IMR-90 (cell line): ENCODE measurements around the gene ASB9. TPM values are rescaled to one million over a fixed set of nuclear protein-coding genes. Genes with fewer than 3 reads are reported as not detected.

ENCODE experiments used
- ATAC-seq: fragments of 200-7000 bp; cut with Tn5 transposase; 2 replicates; pipeline ENCODE4 v1.9.1; 2020; ENCODE audit warnings: low read depth, mild to moderate bottlenecking, moderate library complexity
- BruUV-seq: library from RNA; stranded (reverse); fragments of 400-500 nt; replicated peaks from 2 replicates; lab custom pipeline; 2021; lab: Mats Ljungman, UMichigan
- CTCF ChIA-PET: fragments of 300-600 bp; formaldehyde crosslinking; extraction: SDS; loops from one replicate; lab custom pipeline; 2021; ENCODE audit warnings: antibody characterized with exemption; lab: Yijun Ruan, JAX
- POLR2A ChIA-PET: fragments of 300-600 bp; sonication (Branson Sonifier 250); formaldehyde crosslinking; loops from one replicate; lab custom pipeline; 2022; ENCODE audit warnings: antibody characterized with exemption; ENCODE audit not compliant: unreplicated experiment; lab: Charles Lee
- DNase-seq: peaks from one replicate; pipeline ENCODE4 v3.0.0; 2013
- H2AFZ ChIP-seq: replicated peaks from 2 replicates; pipeline ENCODE3; 2013; ENCODE audit warnings: low read length, mild to moderate bottlenecking; ENCODE audit not compliant: poor library complexity
- H2AK5ac ChIP-seq: 2 replicates; pipeline ENCODE4 v1.6.1; 2013; ENCODE audit warnings: low read depth, low read length, inconsistent platforms
- H2AK9ac ChIP-seq: replicated peaks from 2 replicates; pipeline ENCODE3; 2013; ENCODE audit warnings: mild to moderate bottlenecking, low read depth, low read length, moderate library complexity; ENCODE audit not compliant: poor library complexity
- H2BK120ac ChIP-seq: 2 replicates; pipeline ENCODE4 v1.6.1; 2013; ENCODE audit warnings: low read depth, low read length, inconsistent platforms
- H2BK15ac ChIP-seq: 3 replicates; pipeline ENCODE4 v1.6.1; 2013; ENCODE audit warnings: low read depth, low read length, inconsistent platforms
- H2BK20ac ChIP-seq: 2 replicates; pipeline ENCODE4 v1.6.1; 2013; ENCODE audit warnings: low read depth, mild to moderate bottlenecking, inconsistent platforms, low read length, moderate library complexity
- H2BK5ac ChIP-seq: 2 replicates; pipeline ENCODE4 v1.6.1; 2013; ENCODE audit warnings: mild to moderate bottlenecking, low read depth, low read length, inconsistent platforms; ENCODE audit not compliant: poor library complexity, severe bottlenecking
- H3K14ac ChIP-seq: replicated peaks from 2 replicates; pipeline ENCODE4 v1.6.1; 2013; ENCODE audit warnings: low read depth, low read length, inconsistent platforms
- H3K18ac ChIP-seq: 2 replicates; pipeline ENCODE4 v1.6.1; 2013; ENCODE audit warnings: low read depth, low read length, control low read depth
- H3K23ac ChIP-seq: 2 replicates; pipeline ENCODE4 v1.6.1; 2013; ENCODE audit warnings: low read depth, low read length, inconsistent platforms
- H3K27ac ChIP-seq: 2 replicates; pipeline ENCODE4 v1.5.1; 2013; ENCODE audit warnings: mild to moderate bottlenecking, control low read depth, low read length; ENCODE audit not compliant: insufficient read depth
- H3K27me3 ChIP-seq: 2 replicates; pipeline ENCODE4 v1.6.1; 2013; ENCODE audit warnings: low read length; ENCODE audit not compliant: control insufficient read depth, insufficient read depth
- H3K36me3 ChIP-seq: 2 replicates; pipeline ENCODE4 v1.6.1; 2013; ENCODE audit warnings: low read length, mixed read lengths; ENCODE audit not compliant: control insufficient read depth, insufficient read depth
- H3K4ac ChIP-seq: 2 replicates; pipeline ENCODE4 v1.6.1; 2013; ENCODE audit warnings: low read depth, low read length, inconsistent platforms
- H3K4me1 ChIP-seq: 2 replicates; pipeline ENCODE4 v1.6.1; 2013; ENCODE audit warnings: low read length, mixed read lengths; ENCODE audit not compliant: control insufficient read depth, insufficient read depth
- H3K4me2 ChIP-seq: 2 replicates; pipeline ENCODE4 v1.6.1; 2013; ENCODE audit warnings: low read depth, mild to moderate bottlenecking, control low read depth, low read length, moderate library complexity
- H3K4me3 ChIP-seq: 2 replicates; pipeline ENCODE4 v1.5.1; 2013; ENCODE audit warnings: low read depth, mild to moderate bottlenecking, control low read depth, low read length, moderate library complexity; ENCODE audit not compliant: insufficient read depth
- H3K56ac ChIP-seq: 2 replicates; pipeline ENCODE4 v1.6.1; 2013; ENCODE audit warnings: low read length, inconsistent platforms; ENCODE audit not compliant: insufficient read depth; ENCODE audit errors: extremely low read depth
- H3K79me1 ChIP-seq, 2 experiments: 2 replicates each; pipeline ENCODE4 v1.6.1; 2013; ENCODE audit warnings: low read length in 2 of 2, inconsistent platforms in 1 of 2, low read depth in 1 of 2
- H3K9ac ChIP-seq: 2 replicates; pipeline ENCODE4 v1.6.1; 2013; ENCODE audit warnings: low read depth, low read length, control low read depth
- H3K9me1 ChIP-seq: 2 replicates; pipeline ENCODE4 v1.6.1; 2013; ENCODE audit warnings: low read length, inconsistent platforms; ENCODE audit not compliant: insufficient read depth
- H3K9me3 ChIP-seq: 2 replicates; pipeline ENCODE4 v1.6.1; 2013; ENCODE audit warnings: low read length; ENCODE audit not compliant: control insufficient read depth, insufficient read depth
- H4K20me1 ChIP-seq: 2 replicates; pipeline ENCODE4 v1.6.1; 2013; ENCODE audit warnings: low read length, inconsistent platforms; ENCODE audit not compliant: insufficient read depth
- H4K5ac ChIP-seq: 2 replicates; pipeline ENCODE4 v1.6.1; 2013; ENCODE audit warnings: mild to moderate bottlenecking, low read depth, low read length, control low read depth
- H4K8ac ChIP-seq, 2 experiments: 2 replicates each; pipeline ENCODE4 v1.6.1; 2013; ENCODE audit warnings: low read depth in 2 of 2, low read length in 2 of 2, control low read depth in 1 of 2, inconsistent platforms in 1 of 2
- H4K91ac ChIP-seq: 2 replicates; pipeline ENCODE4 v1.6.1; 2013; ENCODE audit warnings: low read depth, low read length, inconsistent platforms; ENCODE audit not compliant: insufficient read depth
- BHLHE40 ChIP-seq: fragments of 150-350 bp; IDR thresholded peaks from 2 replicates; pipeline ENCODE4 v1.6.1; 2016; ENCODE audit warnings: mild to moderate bottlenecking, low read depth, low read length
- CEBPB ChIP-seq: IDR thresholded peaks from 2 replicates; pipeline ENCODE4 v1.6.1; 2012; ENCODE audit warnings: low read depth, low read length, improper control_type of control experiment
- CHD1 ChIP-seq: IDR thresholded peaks from 2 replicates; pipeline ENCODE4 v1.6.1; 2012; ENCODE audit warnings: low read depth, low read length, improper control_type of control experiment
- CTCF ChIP-seq: conservative IDR thresholded peaks from 2 replicates; pipeline ENCODE4 v1.5.1; 2012; ENCODE audit warnings: mild to moderate bottlenecking, low read depth, low read length, improper control_type of control experiment
- ELK1 ChIP-seq: fragments of 150-350 bp; IDR thresholded peaks from 2 replicates; pipeline ENCODE4 v1.6.1; 2016; ENCODE audit warnings: low read depth, mild to moderate bottlenecking, low read length, moderate library complexity, borderline replicate concordance
- FOS ChIP-seq: fragments of 150-350 bp; IDR thresholded peaks from 2 replicates; pipeline ENCODE4 v1.6.1; 2016; ENCODE audit warnings: low read depth, low read length
- MAFK ChIP-seq: IDR thresholded peaks from 2 replicates; pipeline ENCODE4 v1.6.1; 2012; ENCODE audit warnings: low read depth, low read length, improper control_type of control experiment
- MAZ ChIP-seq: IDR thresholded peaks from 2 replicates; pipeline ENCODE4 v1.6.1; 2012; ENCODE audit warnings: low read depth, mild to moderate bottlenecking, low read length, improper control_type of control experiment, moderate library complexity, borderline replicate concordance
- MXI1 ChIP-seq: IDR thresholded peaks from 2 replicates; pipeline ENCODE4 v1.6.1; 2012; ENCODE audit warnings: low read depth, mild to moderate bottlenecking, low read length, moderate library complexity, borderline replicate concordance
- NFE2L2 ChIP-seq: fragments of 150-350 bp; IDR thresholded peaks from 2 replicates; pipeline ENCODE4 v1.6.1; 2016; ENCODE audit warnings: low read depth, mild to moderate bottlenecking, low read length
- POLR2A ChIP-seq: IDR thresholded peaks from 2 replicates; pipeline ENCODE4 v1.6.1; 2012; ENCODE audit warnings: mild to moderate bottlenecking, low read depth, low read length
- RAD21 ChIP-seq: IDR thresholded peaks from 2 replicates; pipeline ENCODE4 v1.6.1; 2012; ENCODE audit warnings: low read length, improper control_type of control experiment
- RCOR1 ChIP-seq: IDR thresholded peaks from 2 replicates; pipeline ENCODE4 v1.6.1; 2012; ENCODE audit warnings: mild to moderate bottlenecking, low read length, improper control_type of control experiment; ENCODE audit not compliant: insufficient replicate concordance
- RFX5 ChIP-seq: IDR thresholded peaks from 2 replicates; pipeline ENCODE4 v1.8.0; 2012; ENCODE audit warnings: low read depth, mild to moderate bottlenecking, low read length, moderate library complexity
- SMC3 ChIP-seq: fragments of 150-350 bp; IDR thresholded peaks from 2 replicates; pipeline ENCODE4 v1.6.1; 2016; ENCODE audit warnings: low read depth, mild to moderate bottlenecking, antibody characterized with exemption, low read length, moderate library complexity
- USF2 ChIP-seq: fragments of 150-350 bp; IDR thresholded peaks from 2 replicates; pipeline ENCODE4 v1.6.1; 2017; ENCODE audit warnings: mild to moderate bottlenecking, antibody characterized with exemption, low read length, low read depth
- WGBS, 2 experiments: methylation state at CpG; one replicate each; pipeline versions ENCODE4 v1.1.5 to v1.1.7; 2013; ENCODE audit warnings: missing lambda C conversion rate in 2 of 2; ENCODE audit not compliant: insufficient read length in 1 of 2; ENCODE audit errors: extremely low coverage in 2 of 2; 5-methylcytosine and 5-hydroxymethylcytosine counted together
- dilution Hi-C: fragments of 300-500 bp; cut with HindIII; formaldehyde crosslinking; loops from one replicate; pipeline ENCODE4 v1.14.3; 2018; ENCODE audit warnings: low sequenced_read_pairs; ENCODE audit not compliant: unreplicated experiment
- in situ Hi-C: fragments of 300-500 bp; cut with MboI; formaldehyde crosslinking; loops from 3 replicates; pipeline ENCODE4 v1.14.3; 2019; ENCODE audit warnings: low sequenced_read_pairs, inconsistent platforms, mixed read lengths
- intact Hi-C: fragments of 100-400 bp; cut with micrococcal nuclease; formaldehyde crosslinking; loops from 2 replicates; pipeline ENCODE4 v1.10.0; 2022
- polyA plus RNA-seq, 3 experiments: library from polyadenylated mRNA; depleted of rRNA; stranded (reverse); fragments of >200 nt; gene quantifications; 2 replicates each; pipeline ENCODE4 v1.2.3, GENCODE V29; 2012; ENCODE audit warnings: low replicate concordance in 1 of 3
- total RNA-seq: library from RNA; depleted of rRNA; stranded (reverse); fragments of >200 nt; gene quantifications from 2 replicates; pipeline ENCODE4 v1.2.3, GENCODE V29; 2012

ASB9 gene
- total and polyA plus RNA-seq, 2 of the 4 experiments (the other 2 are of a cell fraction): 0.15 to 0.36 TPM

- in situ Hi-C loops (no loop called here), intact Hi-C loops (no loop called here), dilution Hi-C loops (no loop called here)
- no peak overlapping the region for H3K4me2 ChIP-seq
- H4K91ac ChIP-seq: no peak overlapping the region
- H3K9ac ChIP-seq: no peak overlapping the region
- H4K8ac ChIP-seq: no peak overlapping the region
- no peak overlapping the region for H2BK15ac ChIP-seq
- no peak overlapping the region for H3K23ac ChIP-seq
- no peaks in the 10 kb centered on the region for H3K79me1 ChIP-seq
- no peaks in the 10 kb centered on the region for H4K20me1 ChIP-seq
- H3K14ac ChIP-seq: no peak overlapping the region
- H2AFZ ChIP-seq: no peak overlapping the region
- POLR2A ChIA-PET: no interaction called here
- no peaks in the 10 kb centered on the region for H3K9me1 ChIP-seq
- DNase-seq (no peak), ATAC-seq (no peak)
- no peak overlapping the region for H2BK20ac ChIP-seq
- CTCF ChIA-PET: interaction anchor here (0.6 kb wide), 1 partner anchor 30 kb away, joined by 3 read pairs; no protein-coding TSS in a partner anchor
- no peak overlapping the region for H4K5ac ChIP-seq
- H3K4me3 ChIP-seq: no peak overlapping the region
- H2AK5ac ChIP-seq: no peak overlapping the region
- no peak overlapping the region for H3K56ac ChIP-seq
- TF ChIP-seq BHLHE40 (no peak), NFE2L2 (no peak), POLR2A (no peak), CHD1 (no peak), RCOR1 (no peak), RAD21 (no peak), SMC3 (no peak), MXI1 (no peak), FOS (no peak), USF2 (no peak), MAFK (no peak), MAZ (no peak), RFX5 (no peak), CTCF (no peak), ELK1 (no peak), CEBPB (no peak)
- H3K18ac ChIP-seq: no peak overlapping the region
- WGBS, 2 experiments: no CpG with 5 or more reads among the region's 1 CpG
- H3K36me3 ChIP-seq: no peaks in the 10 kb centered on the region
- no peak overlapping the region for H3K4ac ChIP-seq
- H2AK9ac ChIP-seq: no peak overlapping the region
- H3K27ac ChIP-seq: no peak overlapping the region
- no peaks in the 10 kb centered on the region for H3K9me3 ChIP-seq
- no peaks in the 10 kb centered on the region for H3K4me1 ChIP-seq
- no peak overlapping the region for H2BK120ac ChIP-seq
- no TSS peak for BruUV-seq
- no peaks in the 10 kb centered on the region for H3K27me3 ChIP-seq
- H2BK5ac ChIP-seq: no peak overlapping the region
These were observed 55.3 kb downstream of the ASB9 start for GRCh38 chrX:15214588-15214987.
